Amniotic stem cell (primary cell): Measurements from ENCODE around the gene ZNF490.

Source experiments
- DNase-seq: peaks from one replicate; lab custom pipeline; 2025; lab: John Stamatoyannopoulos, UW

ZNF490 gene

DNA sequence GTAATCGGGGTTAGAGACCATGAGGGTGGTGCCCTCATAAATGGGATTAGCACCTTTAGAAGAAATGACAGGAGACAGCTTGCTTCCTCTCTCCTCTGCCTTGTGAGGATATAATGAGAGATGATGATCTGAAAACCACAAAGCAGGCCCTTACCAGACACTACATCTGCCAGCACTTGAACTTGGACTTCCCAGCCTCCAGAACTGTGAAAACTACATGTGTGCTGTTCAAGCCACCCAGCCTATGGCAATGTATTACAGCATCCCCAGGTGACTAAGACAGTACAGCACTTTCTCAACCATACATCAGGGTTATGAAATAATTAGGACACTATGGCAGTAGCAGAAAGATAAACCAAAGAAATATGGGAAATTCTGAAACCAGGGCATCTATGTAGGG lies 66.8 kb downstream of the ZNF490 start:
- no peak for DNase-seq
